ENCODE data around the gene TAGAP. TPM values are rescaled to one million over a fixed set of nuclear protein-coding genes. Genes with fewer than 3 reads are reported as not detected.

TAGAP gene
- total and polyA plus RNA-seq, 10 of the 15 experiments (the other 5 are each of a cell fraction or from before 2014, with no cell fraction given) = 5.3 to 27.4 (median 18.9) TPM

DNA sequence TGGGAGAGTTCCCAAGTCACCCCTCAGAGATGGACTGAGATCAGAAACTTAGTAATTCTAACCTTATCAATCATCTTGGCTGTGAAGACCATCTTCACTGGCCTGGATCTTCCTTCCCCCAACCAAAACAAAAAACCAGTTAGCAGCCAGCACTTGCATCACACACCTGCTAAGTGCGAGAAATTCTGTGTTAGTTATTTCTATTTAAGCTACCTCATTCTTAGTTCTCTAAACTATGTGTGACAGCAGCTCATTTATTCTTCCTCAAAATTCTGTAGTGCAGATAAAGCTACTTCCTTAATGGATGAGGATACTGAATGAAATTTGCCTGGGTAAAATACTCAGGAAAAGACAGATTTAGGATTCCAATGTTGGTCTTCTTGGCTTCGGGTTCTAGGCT lies 18.2 kb upstream of the TAGAP start:
- H3K4me3 ChIP-seq = no peak overlapping the region
- ATAC-seq = no peak; the same call in 2 of the 3 replicates

More for the DNA sequence above, 18.2 kb upstream of the TAGAP start:
- Histone ChIP-seq H3K79me2 (ENCODE audit: control insufficient read depth, insufficient read depth, low read length) (no peaks in the 10 kb centered on the region), H3K36me3 (ENCODE audit: control insufficient read depth in 2 of 2, insufficient read depth in 2 of 2, low read length in 1 of 2) (no peaks in the 10 kb centered on the region), H3K4me1 (ENCODE audit: control insufficient read depth, insufficient read depth, low read length) (peaks cover 11% of the 10 kb centered on the region), H3K4me2 (ENCODE audit: control insufficient read depth, insufficient read depth) (no peak overlapping the region; the same call in none of the 2 replicates), H2AFZ (ENCODE audit: control insufficient read depth, low read depth, low read length) (peak overlapping the region; percentile 50), H3K9me3 (replicated peaks; ENCODE audit: control insufficient read depth, insufficient read depth, low read length) (no peaks in the 10 kb centered on the region; the same call in 2 of the 3 replicates), H3K9ac (ENCODE audit: control insufficient read depth, insufficient read depth, low read length) (no peak overlapping the region), H4K20me1 (ENCODE audit: control insufficient read depth, insufficient read depth) (no peaks in the 10 kb centered on the region), H3K27ac (ENCODE audit: control insufficient read depth, insufficient read depth) (no peak overlapping the region), H3K27me3 (replicated peaks in 1 of 2; ENCODE audit: control insufficient read depth in 2 of 2, insufficient read depth in 2 of 2, low read length in 1 of 2) (peaks cover 0 to 4% of the 10 kb centered on the region in 2 experiments; a peak in 1 of 4 replicates)
- intact Hi-C loops (cut with micrococcal nuclease; ENCODE audit: unreplicated experiment) (no loop called here), in situ Hi-C loops (cut with MboI) (no loop called here)
- RAD21 ChIA-PET (ENCODE audit: unreplicated experiment) = interaction anchor here (0.7 to 3.9 kb wide), 11 partner anchors 9 to 72 kb away, joined by 3 to 15 read pairs (median 3); partner anchors contain the start of gene TAGAP
- WGBS (ENCODE audit: insufficient coverage, insufficient replicate concordance, low lambda C conversion rate, missing lambda C conversion rate) = 56% methylated on average over 2 of the region's 2 CpGs
- DNase-seq (ENCODE audit: low read depth, low spot score) (no peak), FAIRE-seq (no peak)
- no TSS peak for BruUV-seq (replicated peaks)
- CTCF ChIA-PET = interaction anchor here (0.8 to 3.0 kb wide), 11 partner anchors 17 to 72 kb away, joined by 3 to 6 read pairs (median 4); partner anchors contain the start of gene TAGAP
- no peak for TF ChIP-seq HCFC1 (IDR thresholded peaks at IDR 0.05; ENCODE audit: low read length)
- no peak for TF ChIP-seq NR2C1 (IDR thresholded peaks at IDR 0.05)
- no peak for TF ChIP-seq NRF1 (conservative IDR thresholded peaks at IDR 0.05; ENCODE audit: low read depth, low read length)
- TF ChIP-seq, protein P1, sequence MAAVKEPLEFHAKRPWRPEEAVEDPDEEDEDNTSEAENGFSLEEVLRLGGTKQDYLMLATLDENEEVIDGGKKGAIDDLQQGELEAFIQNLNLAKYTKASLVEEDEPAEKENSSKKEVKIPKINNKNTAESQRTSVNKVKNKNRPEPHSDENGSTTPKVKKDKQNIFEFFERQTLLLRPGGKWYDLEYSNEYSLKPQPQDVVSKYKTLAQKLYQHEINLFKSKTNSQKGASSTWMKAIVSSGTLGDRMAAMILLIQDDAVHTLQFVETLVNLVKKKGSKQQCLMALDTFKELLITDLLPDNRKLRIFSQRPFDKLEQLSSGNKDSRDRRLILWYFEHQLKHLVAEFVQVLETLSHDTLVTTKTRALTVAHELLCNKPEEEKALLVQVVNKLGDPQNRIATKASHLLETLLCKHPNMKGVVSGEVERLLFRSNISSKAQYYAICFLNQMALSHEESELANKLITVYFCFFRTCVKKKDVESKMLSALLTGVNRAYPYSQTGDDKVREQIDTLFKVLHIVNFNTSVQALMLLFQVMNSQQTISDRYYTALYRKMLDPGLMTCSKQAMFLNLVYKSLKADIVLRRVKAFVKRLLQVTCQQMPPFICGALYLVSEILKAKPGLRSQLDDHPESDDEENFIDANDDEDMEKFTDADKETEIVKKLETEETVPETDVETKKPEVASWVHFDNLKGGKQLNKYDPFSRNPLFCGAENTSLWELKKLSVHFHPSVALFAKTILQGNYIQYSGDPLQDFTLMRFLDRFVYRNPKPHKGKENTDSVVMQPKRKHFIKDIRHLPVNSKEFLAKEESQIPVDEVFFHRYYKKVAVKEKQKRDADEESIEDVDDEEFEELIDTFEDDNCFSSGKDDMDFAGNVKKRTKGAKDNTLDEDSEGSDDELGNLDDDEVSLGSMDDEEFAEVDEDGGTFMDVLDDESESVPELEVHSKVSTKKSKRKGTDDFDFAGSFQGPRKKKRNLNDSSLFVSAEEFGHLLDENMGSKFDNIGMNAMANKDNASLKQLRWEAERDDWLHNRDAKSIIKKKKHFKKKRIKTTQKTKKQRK (IDR thresholded peaks at IDR 0.05; ENCODE audit: low read depth, low read length) = no peak
- TF ChIP-seq NFIC (IDR thresholded peaks at IDR 0.05; ENCODE audit: low read depth, low read length) = 0 out of 2 replicates have a peak, but pooled peaks have one; percentile 24
- TF ChIP-seq, protein P2, sequence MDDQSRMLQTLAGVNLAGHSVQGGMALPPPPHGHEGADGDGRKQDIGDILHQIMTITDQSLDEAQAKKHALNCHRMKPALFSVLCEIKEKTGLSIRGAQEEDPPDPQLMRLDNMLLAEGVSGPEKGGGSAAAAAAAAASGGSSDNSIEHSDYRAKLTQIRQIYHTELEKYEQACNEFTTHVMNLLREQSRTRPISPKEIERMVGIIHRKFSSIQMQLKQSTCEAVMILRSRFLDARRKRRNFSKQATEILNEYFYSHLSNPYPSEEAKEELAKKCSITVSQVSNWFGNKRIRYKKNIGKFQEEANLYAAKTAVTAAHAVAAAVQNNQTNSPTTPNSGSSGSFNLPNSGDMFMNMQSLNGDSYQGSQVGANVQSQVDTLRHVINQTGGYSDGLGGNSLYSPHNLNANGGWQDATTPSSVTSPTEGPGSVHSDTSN (IDR thresholded peaks at IDR 0.05; ENCODE audit: insufficient replicate concordance, low read depth, low read length) = no peak
- SMC1A ChIA-PET (ENCODE audit: uncharacterized antibody, unreplicated experiment) = interaction anchor here (0.6 to 4.5 kb wide), 17 partner anchors 9 to 54 kb away, joined by 3 to 34 read pairs (median 5); partner anchors contain the start of gene TAGAP
- POLR2A ChIA-PET = interaction anchor here (0.6 to 1.9 kb wide), 9 partner anchors 9 to 738 kb away, joined by 3 to 6 read pairs (median 3); partner anchors contain the start of genes RSPH3 and TAGAP
